ENCODE results near the gene AUP1.
A peak's percentile ranks its signal among the peaks of the same experiment; 100 is the strongest.
"Not testable (repeated sequence)": the region's sequence is repeated elsewhere in the genome, so short reads cannot be mapped to it uniquely, and the experiment has no call there.

AUP1 gene

GRCh38 chr2:74498500-74499266 is 30.8 kb downstream of the AUP1 start:
- DNase-seq (ENCODE audit: low read depth) = no peak

- DNase-seq (ENCODE audit: low read depth) = no peak
These were observed 31.6 kb downstream of the AUP1 start for GRCh38 chr2:74497777-74498499.

GRCh38 chr2:74496997-74497776 is 32.3 kb downstream of the AUP1 start:
- DNase-seq (ENCODE audit: low read depth) = no peak

GRCh38 chr2:74495440-74495839 is 34.1 kb downstream of the AUP1 start:
- DNase-seq (ENCODE audit: low read depth) = no peak

- no peak for DNase-seq (ENCODE audit: low read depth)
These were observed 36.0 kb downstream of the AUP1 start for GRCh38 chr2:74493546-74493945.

- no peak for DNase-seq (ENCODE audit: low read depth)
These were observed 37.6 kb downstream of the AUP1 start for GRCh38 chr2:74491648-74492544.

GRCh38 chr2:74489906-74490305 is 39.6 kb downstream of the AUP1 start:
- no peak for DNase-seq (ENCODE audit: low read depth)

GRCh38 chr2:74488643-74489481 is 40.6 kb downstream of the AUP1 start:
- DNase-seq (ENCODE audit: low read depth) = no peak

- no peak for DNase-seq (ENCODE audit: low read depth)
These were observed 43.4 kb downstream of the AUP1 start for GRCh38 chr2:74486141-74486540.

GRCh38 chr2:74483675-74484164 is 45.8 kb downstream of the AUP1 start:
- not testable (repeated sequence) for DNase-seq (ENCODE audit: low read depth)

GRCh38 chr2:74482801-74483674 is 46.5 kb downstream of the AUP1 start, which contains the start of the genes CCDC142 and TTC31:
CCDC142 (minus strand) TSS chr2:74482998; CDS start chr2:74482837, 161 bp downstream.
TTC31 (plus strand) TSS chr2:74483081; CDS start chr2:74483096, 15 bp downstream.
- DNase-seq (ENCODE audit: low read depth) = peak; percentile 94

GRCh38 chr2:74481961-74482800 is 47.3 kb downstream of the AUP1 start:
- DNase-seq (ENCODE audit: low read depth) = no peak

GRCh38 chr2:74481431-74481830 is 48.1 kb downstream of the AUP1 start:
- no peak for DNase-seq (ENCODE audit: low read depth)

All from HS-27A (cell line).